HEK293T (cell line): Measurements from ENCODE around the gene LKAAEAR1.
A peak's percentile ranks its signal among the peaks of the same experiment; 100 is the strongest.

Experiments
- CTCF ChIA-PET: fragments of 350-600 bp; formaldehyde crosslinking; extraction: SDS; loops from one replicate; lab custom pipeline; 2021; ENCODE audit warnings: antibody characterized with exemption, inconsistent platforms; lab: Yijun Ruan, JAX
- POLR2A ChIA-PET: fragments of 350-600 bp; formaldehyde crosslinking; extraction: SDS; loops from one replicate; lab custom pipeline; 2020; ENCODE audit warnings: antibody characterized with exemption, inconsistent platforms; lab: Yijun Ruan, JAX
- DNase-seq: peaks from one replicate; pipeline ENCODE4 v3.0.0; 2012; ENCODE audit warnings: mixed read lengths; ENCODE audit errors: extremely low spot score
- ARNT ChIP-seq: fragments of 450-650 bp; IDR thresholded peaks from 2 replicates; pipeline ENCODE4 v1.6.1; 2017; ENCODE audit warnings: mild to moderate bottlenecking
- BHLHE40 ChIP-seq: fragments of 450-650 bp; IDR thresholded peaks from 2 replicates; pipeline ENCODE4 v1.6.1; 2016; ENCODE audit warnings: mild to moderate bottlenecking, moderate library complexity, borderline replicate concordance
- CTBP1 ChIP-seq: fragments of 450-650 bp; IDR thresholded peaks from 2 replicates; pipeline ENCODE4 v1.6.1; 2016; ENCODE audit warnings: borderline replicate concordance
- ELF4 ChIP-seq: fragments of 450-650 bp; IDR thresholded peaks from 2 replicates; pipeline ENCODE4 v1.6.1; 2017; ENCODE audit warnings: antibody characterized with exemption
- FOXA1 ChIP-seq: fragments of 450-650 bp; IDR thresholded peaks from 2 replicates; pipeline ENCODE4 v1.6.1; 2016; ENCODE audit warnings: mild to moderate bottlenecking
- FOXK2 ChIP-seq: fragments of 450-650 bp; IDR thresholded peaks from 2 replicates; pipeline ENCODE4 v1.6.1; 2016; ENCODE audit warnings: mild to moderate bottlenecking
- FOXM1 ChIP-seq: fragments of 450-650 bp; IDR thresholded peaks from 2 replicates; pipeline ENCODE4 v1.6.1; 2017; ENCODE audit warnings: mild to moderate bottlenecking, borderline replicate concordance
- HDGF ChIP-seq: fragments of 450-650 bp; IDR thresholded peaks from 2 replicates; pipeline ENCODE4 v1.6.1; 2017; ENCODE audit warnings: antibody characterized with exemption, borderline replicate concordance
- L3MBTL2 ChIP-seq: fragments of 450-650 bp; conservative IDR thresholded peaks from 2 replicates; pipeline ENCODE4 v1.6.1; 2016; ENCODE audit warnings: mild to moderate bottlenecking
- LEF1 ChIP-seq: fragments of 450-650 bp; IDR thresholded peaks from 2 replicates; pipeline ENCODE4 v1.6.1; 2017; ENCODE audit warnings: mild to moderate bottlenecking, borderline replicate concordance
- NFRKB ChIP-seq: fragments of 450-650 bp; IDR thresholded peaks from 2 replicates; pipeline ENCODE4 v1.6.1; 2016; ENCODE audit warnings: mild to moderate bottlenecking, moderate library complexity
- SP1 ChIP-seq: fragments of 450-650 bp; IDR thresholded peaks from 2 replicates; pipeline ENCODE4 v1.6.1; 2017
- SUZ12 ChIP-seq: fragments of 450-650 bp; IDR thresholded peaks from 2 replicates; pipeline ENCODE4 v1.6.1; 2016; ENCODE audit warnings: mild to moderate bottlenecking
- TARDBP ChIP-seq: fragments of 450-650 bp; IDR thresholded peaks from 2 replicates; pipeline ENCODE4 v1.6.1; 2016
- ZNF384 ChIP-seq: fragments of 450-650 bp; IDR thresholded peaks from 2 replicates; pipeline ENCODE4 v1.6.1; 2016
- TF ChIP-seq, protein P1 (sequence below): fragments of 450-650 bp; IDR thresholded peaks from 2 replicates; pipeline ENCODE4 v1.6.1; 2016

Gene LKAAEAR1

GRCh38 chr20:64041040-64041780 is 43.0 kb downstream of the LKAAEAR1 start:
- CTCF ChIA-PET, result no interaction called here
- DNase-seq, result no peak
- TF ChIP-seq ARNT (no peak), HDGF (no peak), FOXK2 (no peak), FOXM1 (no peak), LEF1 (no peak), CTBP1 (no peak), BHLHE40 (no peak), SP1 (no peak), SUZ12 (no peak), FOXA1 (no peak), ELF4 (no peak), TARDBP (no peak)
- POLR2A ChIA-PET, result no interaction called here

DNA sequence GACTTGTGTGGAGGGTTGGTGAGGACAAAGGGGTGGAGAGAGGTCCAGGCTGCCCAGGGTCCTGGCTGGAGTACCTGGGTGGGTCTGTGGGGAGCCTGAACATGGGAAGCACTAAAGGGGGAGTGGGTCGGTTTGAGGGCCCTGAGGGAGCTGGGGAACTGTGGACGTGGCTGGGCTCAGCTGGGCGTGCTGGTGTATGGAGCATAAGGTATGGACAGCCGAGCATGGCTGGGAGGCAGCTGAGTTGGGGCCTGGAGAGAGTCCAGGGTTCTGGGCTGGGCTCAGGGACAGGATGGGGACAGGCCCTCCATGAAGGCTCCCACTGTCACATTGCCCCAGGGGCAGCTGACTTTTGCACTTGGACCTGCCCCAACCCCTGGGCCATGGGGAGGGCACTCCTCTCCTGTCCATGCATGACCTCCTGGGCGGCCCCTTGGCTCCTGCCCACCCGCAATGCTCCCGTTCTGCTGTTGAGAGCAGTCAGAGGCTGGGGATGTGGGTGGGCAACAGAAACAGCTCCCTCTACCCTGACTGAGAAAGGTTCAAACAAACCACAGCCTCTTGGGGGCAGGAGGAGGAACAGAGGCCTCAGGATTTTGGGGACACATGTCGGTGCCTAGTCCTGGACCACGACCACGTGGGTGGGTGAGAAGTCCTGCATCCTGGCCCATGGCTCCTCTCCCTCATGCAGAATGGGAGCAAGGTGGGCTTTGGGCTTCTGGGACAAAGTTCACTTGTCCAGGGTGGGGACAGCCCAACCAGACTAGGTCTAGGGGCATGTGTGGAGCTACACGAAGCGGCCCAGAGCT is 43.8 kb downstream of the LKAAEAR1 start:
- ChIA-PET POLR2A (interaction anchor here (1.7 kb wide), 1 partner anchor 22 kb away, joined by 6 read pairs; the partner anchor contains the start of gene TCEA2), CTCF (interaction anchor here (0.5 kb wide), 1 partner anchor 41 kb away, joined by 4 read pairs; no protein-coding TSS in a partner anchor)
- DNase-seq, result no peak
- TF ChIP-seq BHLHE40 (no peak), SUZ12 (no peak), FOXA1 (no peak), ARNT (no peak), LEF1 (no peak), CTBP1 (no peak), L3MBTL2 (no peak), TARDBP (no peak), FOXM1 (no peak), FOXK2 (no peak), NFRKB (no peak), ELF4 (no peak), HDGF (no peak), ZNF384 (no peak), SP1 (no peak)
- TF ChIP-seq, protein P1, sequence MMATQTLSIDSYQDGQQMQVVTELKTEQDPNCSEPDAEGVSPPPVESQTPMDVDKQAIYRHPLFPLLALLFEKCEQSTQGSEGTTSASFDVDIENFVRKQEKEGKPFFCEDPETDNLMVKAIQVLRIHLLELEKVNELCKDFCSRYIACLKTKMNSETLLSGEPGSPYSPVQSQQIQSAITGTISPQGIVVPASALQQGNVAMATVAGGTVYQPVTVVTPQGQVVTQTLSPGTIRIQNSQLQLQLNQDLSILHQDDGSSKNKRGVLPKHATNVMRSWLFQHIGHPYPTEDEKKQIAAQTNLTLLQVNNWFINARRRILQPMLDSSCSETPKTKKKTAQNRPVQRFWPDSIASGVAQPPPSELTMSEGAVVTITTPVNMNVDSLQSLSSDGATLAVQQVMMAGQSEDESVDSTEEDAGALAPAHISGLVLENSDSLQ, result no peak

GRCh38 chr20:64039293-64040160 is 44.7 kb downstream of the LKAAEAR1 start:
- POLR2A ChIA-PET, result interaction anchor here (0.6 to 2.1 kb wide), 4 partner anchors 13 to 160 kb away, joined by 3 to 12 read pairs (median 6); partner anchors contain the start of genes PRPF6 and TCEA2
- DNase-seq, result no peak
- no peak for TF ChIP-seq L3MBTL2
- no peak for TF ChIP-seq ELF4
- TF ChIP-seq TARDBP, result no peak
- TF ChIP-seq, protein P1, result no peak
- no peak for TF ChIP-seq BHLHE40
- no peak for TF ChIP-seq LEF1
- TF ChIP-seq FOXA1, result no peak
- TF ChIP-seq SP1, result no peak
- no peak for TF ChIP-seq FOXM1
- no peak for TF ChIP-seq SUZ12
- TF ChIP-seq CTBP1, result no peak
- no peak for TF ChIP-seq HDGF
- no peak for TF ChIP-seq FOXK2
- no peak for TF ChIP-seq NFRKB
- no peak for TF ChIP-seq ARNT
- no peak for TF ChIP-seq ZNF384
- CTCF ChIA-PET, result interaction anchor here (0.5 to 1.7 kb wide), 10 partner anchors 12 to 81 kb away, joined by 3 to 10 read pairs (median 4); partner anchors contain the start of gene RGS19

DNA sequence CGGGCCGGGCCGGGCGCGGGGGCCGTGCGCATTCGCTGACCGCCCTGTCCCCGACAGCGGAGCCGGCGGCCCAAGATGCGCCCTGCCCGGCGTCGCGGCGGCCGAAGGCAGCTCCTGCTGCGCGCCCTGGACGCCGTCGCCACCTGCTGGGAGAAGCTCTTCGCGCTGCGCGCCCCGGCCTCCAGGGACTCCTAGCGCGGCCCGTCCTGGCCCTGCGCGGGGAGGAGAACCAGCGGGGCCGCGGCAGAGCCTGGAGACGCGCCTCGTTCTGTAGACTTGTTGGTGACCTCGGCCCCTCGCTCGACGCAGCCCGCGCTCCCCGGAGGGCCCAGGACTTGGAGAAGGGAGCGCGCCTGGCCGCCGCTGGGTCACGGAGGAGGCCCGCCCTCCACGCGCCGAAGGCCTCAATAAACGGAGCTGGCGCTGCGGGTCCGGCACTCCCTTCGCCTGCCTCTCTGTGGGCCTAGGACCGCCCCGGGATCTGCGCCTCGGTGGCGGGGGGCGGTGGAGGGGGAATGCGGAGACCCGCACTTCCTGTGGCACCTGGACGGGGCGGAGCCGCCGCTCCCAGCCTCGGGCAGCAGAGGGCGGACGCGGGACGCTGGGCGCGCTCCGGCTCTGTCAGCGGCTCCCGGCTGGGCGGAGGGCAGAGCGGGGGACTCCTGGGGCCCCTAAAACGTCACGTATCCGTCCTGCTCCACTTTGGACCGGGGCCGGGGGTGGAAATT is 45.5 kb downstream of the LKAAEAR1 start:
- CTCF ChIA-PET, result interaction anchor here (0.6 to 1.7 kb wide), 14 partner anchors 9 to 82 kb away, joined by 3 to 10 read pairs (median 4); partner anchors contain the start of genes RGS19 and SAMD10
- DNase-seq, result peak; percentile 88
- POLR2A ChIA-PET, result interaction anchor here (0.8 to 2.1 kb wide), 5 partner anchors 14 to 58 kb away, joined by 3 to 12 read pairs (median 6); partner anchors contain the start of genes PRPF6 and TCEA2
- TF ChIP-seq L3MBTL2 (peak; percentile 59; the same call in 1 of the 2 replicates), SUZ12 (no peak)

DNA sequence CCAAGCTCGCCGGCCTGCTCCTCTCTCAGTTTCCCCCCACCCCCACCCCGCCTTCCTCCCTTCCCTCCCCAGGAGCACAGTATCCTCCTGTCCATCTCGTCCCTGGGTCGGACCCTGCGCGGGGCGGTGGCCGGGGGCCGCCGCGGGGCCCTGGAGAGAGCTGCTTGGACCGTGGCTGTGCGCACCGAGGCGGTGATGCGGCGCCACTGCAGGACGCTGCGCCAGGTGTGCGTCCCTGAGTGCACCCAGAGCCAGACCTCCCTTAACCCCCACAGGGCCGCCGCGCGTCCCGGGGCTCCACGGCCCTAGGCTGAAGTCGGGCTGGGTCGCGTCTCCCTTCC is 46.0 kb downstream of the LKAAEAR1 start:
- no peak for DNase-seq
- ChIA-PET CTCF (interaction anchor here (0.7 to 1.7 kb wide), 11 partner anchors 9 to 82 kb away, joined by 3 to 10 read pairs (median 5); partner anchors contain the start of genes RGS19 and SAMD10), POLR2A (interaction anchor here (0.8 to 2.1 kb wide), 3 partner anchors 15 to 58 kb away, joined by 3 to 12 read pairs (median 6); partner anchors contain the start of gene TCEA2)
- no peak for TF ChIP-seq CTBP1
- no peak for TF ChIP-seq ELF4
- no peak for TF ChIP-seq L3MBTL2
- TF ChIP-seq BHLHE40, result no peak
- TF ChIP-seq LEF1, result no peak
- TF ChIP-seq ZNF384, result no peak
- TF ChIP-seq TARDBP, result no peak
- TF ChIP-seq HDGF, result no peak
- no peak for TF ChIP-seq FOXK2
- TF ChIP-seq, protein P1, result no peak
- no peak for TF ChIP-seq ARNT
- no peak for TF ChIP-seq NFRKB
